Measurements from ENCODE around the gene MIR17HG.

Gene MIR17HG

DNA sequence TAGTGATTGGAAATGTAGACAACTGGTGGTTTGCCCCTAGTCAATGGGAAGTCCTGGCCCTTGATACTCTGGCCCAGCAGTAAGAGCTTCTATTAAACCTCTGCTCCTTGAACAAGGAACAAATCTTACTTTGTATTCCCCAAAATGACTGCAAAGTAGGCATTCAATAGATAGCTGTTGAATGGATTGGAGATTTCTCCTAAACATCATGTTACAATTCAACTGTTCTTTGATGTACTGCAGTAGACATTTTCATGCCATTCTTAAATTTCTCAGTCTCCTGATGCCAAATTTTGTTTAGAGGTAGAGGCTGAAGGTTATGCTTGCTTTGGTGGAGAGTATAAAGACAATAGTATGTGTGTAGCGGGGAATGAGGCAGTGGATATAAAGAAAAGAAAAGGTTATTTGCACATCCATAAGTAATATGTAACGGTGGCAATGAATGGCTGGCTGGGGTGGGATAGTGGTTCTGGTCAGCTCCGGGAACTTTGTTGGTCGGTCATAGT is 12.8 kb downstream of the MIR17HG start:
- TF ChIP-seq, protein P1, sequence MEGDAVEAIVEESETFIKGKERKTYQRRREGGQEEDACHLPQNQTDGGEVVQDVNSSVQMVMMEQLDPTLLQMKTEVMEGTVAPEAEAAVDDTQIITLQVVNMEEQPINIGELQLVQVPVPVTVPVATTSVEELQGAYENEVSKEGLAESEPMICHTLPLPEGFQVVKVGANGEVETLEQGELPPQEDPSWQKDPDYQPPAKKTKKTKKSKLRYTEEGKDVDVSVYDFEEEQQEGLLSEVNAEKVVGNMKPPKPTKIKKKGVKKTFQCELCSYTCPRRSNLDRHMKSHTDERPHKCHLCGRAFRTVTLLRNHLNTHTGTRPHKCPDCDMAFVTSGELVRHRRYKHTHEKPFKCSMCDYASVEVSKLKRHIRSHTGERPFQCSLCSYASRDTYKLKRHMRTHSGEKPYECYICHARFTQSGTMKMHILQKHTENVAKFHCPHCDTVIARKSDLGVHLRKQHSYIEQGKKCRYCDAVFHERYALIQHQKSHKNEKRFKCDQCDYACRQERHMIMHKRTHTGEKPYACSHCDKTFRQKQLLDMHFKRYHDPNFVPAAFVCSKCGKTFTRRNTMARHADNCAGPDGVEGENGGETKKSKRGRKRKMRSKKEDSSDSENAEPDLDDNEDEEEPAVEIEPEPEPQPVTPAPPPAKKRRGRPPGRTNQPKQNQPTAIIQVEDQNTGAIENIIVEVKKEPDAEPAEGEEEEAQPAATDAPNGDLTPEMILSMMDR (IDR thresholded peaks at IDR 0.05; ENCODE audit: extremely low read depth, insufficient read depth, missing control alignments): no peak
- in situ Hi-C loops (cut with MboI; ENCODE audit: low pct_unique_long_range_greater_than_20kb, low sequenced_read_pairs, unreplicated experiment): no loop called here
- no peak for DNase-seq (ENCODE audit: low spot score)

- TF ChIP-seq, protein P1 (IDR thresholded peaks at IDR 0.05; ENCODE audit: extremely low read depth, insufficient read depth, missing control alignments): no peak
- in situ Hi-C loops (cut with MboI; ENCODE audit: low pct_unique_long_range_greater_than_20kb, low sequenced_read_pairs, unreplicated experiment): no loop called here
- DNase-seq (ENCODE audit: low spot score): no peak
These were observed 14.3 kb downstream of the MIR17HG start for GRCh38 chr13:91361755-91362271.

DNA sequence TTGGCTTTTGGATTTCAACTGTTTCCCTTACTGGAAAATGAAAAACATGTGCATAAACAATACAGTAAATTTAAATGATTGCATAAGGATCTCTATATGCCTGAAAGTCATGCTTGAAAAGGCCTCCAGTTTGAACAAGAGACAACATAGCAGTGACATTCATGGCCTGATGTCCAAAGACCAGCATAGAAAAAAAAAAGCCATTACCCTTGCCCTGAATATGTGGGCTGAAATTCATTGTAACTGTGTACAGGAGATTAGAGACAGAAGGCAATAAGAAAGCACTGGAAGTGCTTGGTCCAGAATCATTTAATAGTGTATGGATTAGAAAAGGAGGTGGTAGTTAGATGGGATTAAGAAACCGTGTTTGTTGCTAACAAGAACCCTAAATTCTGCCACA is 15.4 kb downstream of the MIR17HG start:
- TF ChIP-seq, protein P1 (IDR thresholded peaks at IDR 0.05; ENCODE audit: extremely low read depth, insufficient read depth, missing control alignments): no peak
- in situ Hi-C loops (cut with MboI; ENCODE audit: low pct_unique_long_range_greater_than_20kb, low sequenced_read_pairs, unreplicated experiment): no loop called here

DNA sequence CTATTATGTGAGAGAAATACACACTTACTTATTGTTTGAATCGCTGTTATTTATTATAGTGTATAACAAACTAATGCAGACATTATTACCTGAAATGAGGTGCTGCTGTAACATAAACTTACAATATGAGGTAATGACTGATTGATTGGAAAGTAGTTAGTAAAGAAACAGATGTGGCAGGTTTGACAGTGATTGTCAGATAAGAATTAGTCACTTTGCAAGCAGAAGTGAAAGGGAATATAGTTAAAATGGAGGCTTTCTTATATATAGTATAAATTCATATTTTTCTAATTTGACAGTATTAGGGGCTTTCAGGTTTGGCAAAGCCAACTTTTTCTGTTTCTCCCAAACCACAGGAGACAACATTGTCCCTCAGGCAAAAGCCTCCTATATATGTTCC is 20.6 kb downstream of the MIR17HG start:
- in situ Hi-C loops (cut with MboI; ENCODE audit: low pct_unique_long_range_greater_than_20kb, low sequenced_read_pairs, unreplicated experiment): no loop called here
- TF ChIP-seq, protein P1 (IDR thresholded peaks at IDR 0.05; ENCODE audit: extremely low read depth, insufficient read depth, missing control alignments): no peak
- DNase-seq (ENCODE audit: low spot score): no peak

More for the DNA sequence above, 15.4 kb downstream of the MIR17HG start:
- no peak for DNase-seq (ENCODE audit: low spot score)

DNA sequence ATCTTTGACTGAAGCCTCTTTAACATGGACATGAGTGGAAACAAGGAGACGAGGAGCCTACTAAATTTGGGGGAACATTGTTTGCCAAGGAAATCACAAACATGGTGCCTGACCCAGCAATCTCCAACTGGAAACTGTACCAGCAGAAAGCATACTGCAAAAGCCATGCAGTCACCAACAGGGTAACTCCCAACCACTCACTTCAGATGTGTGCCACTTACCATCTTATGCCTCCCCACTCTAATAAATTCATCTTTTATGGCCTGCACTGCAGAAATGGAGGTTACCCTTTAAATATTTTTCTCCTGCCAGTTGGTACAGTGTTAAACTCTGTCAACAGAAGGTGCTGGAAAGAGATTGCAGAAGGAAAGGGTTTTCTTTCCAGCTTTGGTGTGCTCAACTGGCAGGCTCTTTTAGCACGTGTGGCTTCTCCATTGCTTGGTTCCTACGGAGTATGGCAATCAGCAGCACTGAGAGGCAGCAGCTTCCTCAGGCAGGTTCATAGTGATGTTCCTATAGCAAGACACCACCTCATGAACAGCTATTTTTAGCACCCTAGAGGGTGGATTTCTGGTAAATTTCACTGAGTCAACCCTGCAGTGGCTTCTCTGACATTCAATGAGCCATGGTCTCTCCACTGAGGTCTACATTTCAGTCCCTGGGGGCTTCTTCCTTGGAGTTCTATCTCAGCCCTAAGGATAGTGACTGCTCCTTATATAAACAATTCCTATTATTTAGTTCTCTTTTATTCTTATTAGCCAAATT is 21.4 kb downstream of the MIR17HG start:
- in situ Hi-C loops (cut with MboI; ENCODE audit: low pct_unique_long_range_greater_than_20kb, low sequenced_read_pairs, unreplicated experiment): no loop called here
- TF ChIP-seq, protein P1 (IDR thresholded peaks at IDR 0.05; ENCODE audit: extremely low read depth, insufficient read depth, missing control alignments): no peak
- no peak for DNase-seq (ENCODE audit: low spot score)

GRCh38 chr13:91369441-91369831 is 21.9 kb downstream of the MIR17HG start:
- TF ChIP-seq, protein P1 (IDR thresholded peaks at IDR 0.05; ENCODE audit: extremely low read depth, insufficient read depth, missing control alignments): no peak
- no peak for DNase-seq (ENCODE audit: low spot score)
- in situ Hi-C loops (cut with MboI; ENCODE audit: low pct_unique_long_range_greater_than_20kb, low sequenced_read_pairs, unreplicated experiment): no loop called here

Data from GM13977 (cell line).